ENCODE results near the gene ARID3C.
A peak's percentile ranks its signal among the peaks of the same experiment; 100 is the strongest.

The ARID3C gene

DNA sequence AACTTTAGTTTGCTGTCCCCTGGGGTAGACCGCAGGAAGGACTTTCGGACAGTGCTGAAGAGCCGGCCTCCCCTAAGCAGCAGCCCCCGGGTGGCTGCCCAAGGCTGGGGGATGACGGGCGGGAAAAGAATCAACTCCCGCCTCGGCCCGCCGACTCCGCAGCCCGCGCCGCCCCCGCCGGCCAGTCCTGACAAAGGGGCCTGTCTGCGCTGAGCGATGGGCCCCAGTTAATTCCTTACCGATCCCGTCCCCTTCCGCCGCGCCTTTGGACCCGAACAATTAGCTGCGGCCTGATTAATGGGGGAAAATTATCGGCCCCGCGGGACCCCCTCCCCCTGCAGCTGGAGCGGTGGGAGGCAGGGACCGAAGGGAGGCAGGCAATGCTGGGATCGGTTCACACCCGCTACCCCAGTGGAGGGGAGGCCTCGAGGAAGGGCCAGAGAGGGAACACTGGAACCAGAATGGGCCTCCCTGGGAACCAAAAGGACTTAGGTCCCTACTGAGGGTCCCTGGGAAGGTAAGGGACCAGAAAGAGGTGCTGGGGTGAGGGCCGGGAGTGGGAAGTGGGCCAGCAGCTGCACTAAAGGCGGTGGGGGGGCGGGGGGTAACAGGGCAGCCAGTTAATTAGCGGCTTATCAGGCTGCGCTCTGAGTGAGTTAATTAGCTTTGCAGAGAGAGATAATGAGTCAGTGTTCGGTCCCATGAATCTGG is 4.2 kb downstream of the ARID3C start:
- TF ChIP-seq GATA3 (IDR thresholded peaks at IDR 0.05; ENCODE audit: low read depth, low read length): no peak
- TF ChIP-seq GATA2 (IDR thresholded peaks at IDR 0.05; ENCODE audit: low read depth, low read length): no peak

GRCh38 chr9:34623374-34624235 is 5.3 kb downstream of the ARID3C start:
- no peak for TF ChIP-seq GATA2 (IDR thresholded peaks at IDR 0.05; ENCODE audit: low read depth, low read length)
- TF ChIP-seq GATA3 (IDR thresholded peaks at IDR 0.05; ENCODE audit: low read depth, low read length): no peak

DNA sequence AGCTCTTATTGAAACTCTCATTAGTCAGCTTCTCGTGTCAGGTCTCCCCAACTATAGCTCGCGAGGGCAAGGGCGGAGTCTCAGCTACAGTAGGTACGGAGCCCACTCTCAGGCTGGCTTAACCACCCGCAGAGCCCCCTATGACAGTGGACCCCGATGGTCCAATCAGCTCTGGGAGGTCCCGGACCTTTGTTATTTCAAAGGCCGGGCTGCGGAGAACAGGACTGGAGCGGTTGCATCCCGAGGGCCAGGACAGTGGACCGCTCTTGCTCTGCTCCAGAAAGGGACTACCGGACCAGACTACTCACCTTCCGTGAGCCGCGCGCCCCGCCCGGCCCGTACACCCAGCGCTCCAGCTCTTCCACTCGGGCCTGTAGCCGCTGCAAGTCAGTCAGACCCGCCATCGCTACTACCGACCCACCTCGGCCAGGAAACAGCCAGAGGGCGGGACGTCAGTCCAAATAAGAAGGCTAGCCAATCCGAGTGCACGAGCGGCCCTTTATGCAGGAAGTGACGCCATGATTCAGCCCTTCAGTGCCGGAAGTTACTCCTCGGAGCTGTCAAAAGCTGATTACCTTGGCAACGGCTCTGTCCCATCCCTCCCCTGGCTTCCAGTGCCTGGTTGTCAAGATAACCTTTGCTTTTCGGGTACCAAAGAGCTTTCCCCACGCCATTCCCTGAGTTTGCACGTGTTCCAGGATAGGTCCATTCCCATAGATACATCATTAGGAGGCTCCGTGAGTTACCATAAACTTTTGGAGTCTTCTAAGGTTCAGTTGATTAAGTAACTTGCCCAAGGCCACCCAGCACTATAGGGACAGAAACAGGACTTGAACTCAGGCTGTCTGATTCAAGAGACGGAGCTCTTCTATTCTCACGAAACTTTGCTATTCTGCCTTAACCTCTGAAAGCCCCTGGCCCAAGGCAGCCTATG is 8.5 kb downstream of the ARID3C start, which contains the start of gene DCTN3:
TSS of gene DCTN3 (minus strand) at position 435 of the 934 bp plus-strand sequence. CDS start at position 404, 31 bp downstream.
- TF ChIP-seq GATA3 (IDR thresholded peaks at IDR 0.05; ENCODE audit: low read depth, low read length): no peak
- no peak for TF ChIP-seq GATA2 (IDR thresholded peaks at IDR 0.05; ENCODE audit: low read depth, low read length)

- TF ChIP-seq GATA3 (IDR thresholded peaks at IDR 0.05; ENCODE audit: low read depth, low read length) (no peak; the same call in 1 of the 2 replicates), GATA2 (IDR thresholded peaks at IDR 0.05; ENCODE audit: low read depth, low read length) (peak; percentile 90)
Observed at GRCh38 chr9:34615132-34615531, 13.7 kb downstream of the ARID3C start.

GRCh38 chr9:34612788-34613390 is 16.0 kb downstream of the ARID3C start:
- TF ChIP-seq GATA3 (IDR thresholded peaks at IDR 0.05; ENCODE audit: low read depth, low read length): no peak
- TF ChIP-seq GATA2 (IDR thresholded peaks at IDR 0.05; ENCODE audit: low read depth, low read length): no peak

DNA sequence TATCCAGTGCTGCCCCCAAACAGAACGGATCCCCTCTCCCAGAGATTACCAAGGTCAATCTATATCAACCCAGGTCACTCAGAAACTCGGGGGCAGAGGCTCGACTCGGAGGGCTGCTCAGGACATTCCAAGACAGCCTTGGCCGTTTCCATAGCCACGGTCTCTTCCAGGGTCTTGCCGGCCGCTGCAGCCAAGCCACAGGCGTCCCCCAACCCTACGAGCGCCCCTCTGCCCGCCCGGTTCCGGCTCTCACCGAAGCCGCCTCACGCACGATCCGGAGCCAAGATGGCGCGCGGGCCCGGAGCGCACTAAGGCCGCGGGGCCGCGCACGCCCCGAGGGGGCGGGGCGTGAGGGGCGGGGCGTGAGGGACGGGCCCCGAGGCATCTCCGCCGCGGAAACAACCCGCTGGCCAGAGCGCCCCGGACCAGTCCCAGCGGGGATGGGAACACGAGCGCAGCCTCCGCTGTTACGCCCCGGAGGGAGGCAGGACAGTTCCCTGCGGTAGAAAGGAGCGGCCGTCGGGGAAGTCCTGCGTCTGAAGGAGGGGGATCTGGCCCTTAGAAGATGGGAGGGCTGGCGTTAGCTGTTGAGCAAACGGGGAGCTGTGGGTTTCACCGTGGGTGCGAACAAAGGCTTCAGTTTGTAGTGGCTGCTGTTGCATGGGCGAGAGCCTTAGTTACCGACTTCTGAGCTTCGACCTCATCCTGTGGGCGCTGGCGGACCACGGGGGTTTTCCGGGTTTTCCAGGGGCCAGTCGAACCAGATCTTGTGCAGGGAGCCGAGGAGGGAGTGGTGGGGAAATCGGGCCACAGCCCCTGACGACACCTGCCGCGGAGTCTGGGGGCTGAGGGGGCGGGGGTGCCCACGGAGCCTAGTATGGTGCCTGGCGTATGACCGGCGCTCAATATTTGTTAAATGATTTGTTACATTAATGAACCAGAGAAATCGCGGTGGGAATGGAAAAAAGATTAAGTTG is 16.8 kb downstream of the ARID3C start, which contains the start of gene RPP25L:
TSS of gene RPP25L (minus strand) at position 287 of the 977 bp plus-strand sequence. CDS start 801 bp downstream, outside the sequence.
- no peak for TF ChIP-seq GATA2 (IDR thresholded peaks at IDR 0.05; ENCODE audit: low read depth, low read length)
- TF ChIP-seq GATA3 (IDR thresholded peaks at IDR 0.05; ENCODE audit: low read depth, low read length): no peak

GRCh38 chr9:34611251-34611810 is 17.5 kb downstream of the ARID3C start:
- no peak for TF ChIP-seq GATA2 (IDR thresholded peaks at IDR 0.05; ENCODE audit: low read depth, low read length)
- no peak for TF ChIP-seq GATA3 (IDR thresholded peaks at IDR 0.05; ENCODE audit: low read depth, low read length)

- TF ChIP-seq GATA3 (IDR thresholded peaks at IDR 0.05; ENCODE audit: low read depth, low read length): no peak
- no peak for TF ChIP-seq GATA2 (IDR thresholded peaks at IDR 0.05; ENCODE audit: low read depth, low read length)
Observed at GRCh38 chr9:34610434-34611206, 18.2 kb downstream of the ARID3C start.

DNA sequence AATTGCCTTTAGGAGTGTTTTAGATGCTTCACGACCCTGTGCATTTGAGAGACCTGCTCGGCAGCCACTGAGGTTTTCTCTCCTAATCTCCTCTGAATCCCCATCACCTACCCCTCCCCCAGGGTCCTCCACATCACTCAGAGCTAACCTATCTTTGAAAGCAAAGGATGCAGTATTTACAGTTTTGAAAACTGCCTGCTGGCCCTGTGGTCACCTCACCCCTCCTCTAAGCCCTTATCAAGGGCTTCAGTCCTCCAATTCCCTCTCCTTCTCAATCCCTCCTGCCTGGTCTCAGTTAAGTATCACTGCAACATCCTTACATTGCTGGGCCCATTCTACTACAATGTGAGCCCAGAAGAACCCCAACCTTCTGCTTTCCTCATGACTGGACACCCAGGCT is 21.5 kb downstream of the ARID3C start:
- no peak for TF ChIP-seq GATA2 (IDR thresholded peaks at IDR 0.05; ENCODE audit: low read depth, low read length)

GRCh38 chr9:34606905-34607304 is 22.0 kb downstream of the ARID3C start:
- TF ChIP-seq GATA3 (IDR thresholded peaks at IDR 0.05; ENCODE audit: low read depth, low read length) (no peak), GATA2 (IDR thresholded peaks at IDR 0.05; ENCODE audit: low read depth, low read length) (no peak)

- no peak for TF ChIP-seq GATA2 (IDR thresholded peaks at IDR 0.05; ENCODE audit: low read depth, low read length)
- no peak for TF ChIP-seq GATA3 (IDR thresholded peaks at IDR 0.05; ENCODE audit: low read depth, low read length)
Observed at GRCh38 chr9:34606190-34606589, 22.7 kb downstream of the ARID3C start.

Measured in SH-SY5Y (cell line).